ENCODE measurements around the gene ATG7.
"Not testable (repeated sequence)": the region's sequence is repeated elsewhere in the genome, so short reads cannot be mapped to it uniquely, and the experiment has no call there.

The ATG7 gene

DNA sequence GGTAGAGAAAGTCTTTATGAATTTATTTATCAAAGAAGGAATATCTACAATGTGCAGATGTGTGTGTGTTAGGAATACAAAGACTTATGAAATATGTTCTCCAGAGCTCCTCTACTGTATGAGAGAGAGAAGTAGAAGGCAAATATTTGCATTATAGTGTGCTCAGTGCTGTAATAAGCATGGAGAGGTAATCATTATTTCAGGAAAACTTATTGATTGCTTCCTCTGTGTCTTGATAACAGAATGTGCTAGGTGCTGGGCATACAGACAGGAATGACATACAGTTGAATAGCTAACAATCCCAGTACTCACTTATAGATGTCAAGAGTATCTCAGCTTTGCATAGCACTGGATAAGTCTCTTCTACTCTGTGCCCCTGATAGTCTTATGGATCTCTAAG lies 30.2 kb downstream of the ATG7 start:
- no peak for DNase-seq

DNA sequence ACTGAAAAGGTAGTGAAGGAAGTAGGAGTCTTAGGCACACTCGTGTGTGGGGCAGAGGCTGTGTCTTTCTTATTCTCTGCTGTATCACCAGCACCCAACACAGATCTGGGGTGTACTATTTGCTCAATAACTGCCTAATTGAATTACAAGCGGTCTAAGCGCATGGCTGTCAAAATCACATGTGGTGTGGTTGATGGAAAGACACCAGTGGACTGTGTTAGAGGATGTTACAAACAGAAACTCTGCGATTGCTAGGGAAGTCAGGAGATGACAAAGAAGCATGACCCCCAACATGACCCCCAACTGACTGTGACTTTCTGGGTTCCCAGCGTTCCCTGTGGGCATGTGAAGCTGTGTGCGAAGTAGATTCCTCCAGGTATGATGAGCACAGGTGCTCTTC lies 32.0 kb downstream of the ATG7 start:
- no peak for DNase-seq

DNA sequence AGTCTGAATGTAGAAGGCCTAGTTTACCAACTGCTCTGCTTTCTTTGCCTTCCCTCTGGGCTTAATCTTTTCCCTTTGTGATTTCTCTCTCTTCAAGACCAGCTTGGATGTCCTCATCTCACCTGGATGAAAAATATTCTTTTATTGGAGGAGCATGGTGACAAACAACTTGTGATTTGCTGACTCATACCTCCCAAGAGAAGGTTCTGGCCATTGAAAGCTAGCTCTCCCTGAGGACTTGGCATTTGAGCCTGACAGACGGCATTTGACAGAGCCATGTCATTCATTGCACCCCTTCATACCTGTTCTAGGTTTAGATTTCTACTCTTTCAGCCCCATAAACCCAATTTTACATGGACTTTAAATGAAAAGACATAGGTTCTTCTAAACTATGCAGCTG lies 33.3 kb downstream of the ATG7 start:
- no peak for DNase-seq

DNA sequence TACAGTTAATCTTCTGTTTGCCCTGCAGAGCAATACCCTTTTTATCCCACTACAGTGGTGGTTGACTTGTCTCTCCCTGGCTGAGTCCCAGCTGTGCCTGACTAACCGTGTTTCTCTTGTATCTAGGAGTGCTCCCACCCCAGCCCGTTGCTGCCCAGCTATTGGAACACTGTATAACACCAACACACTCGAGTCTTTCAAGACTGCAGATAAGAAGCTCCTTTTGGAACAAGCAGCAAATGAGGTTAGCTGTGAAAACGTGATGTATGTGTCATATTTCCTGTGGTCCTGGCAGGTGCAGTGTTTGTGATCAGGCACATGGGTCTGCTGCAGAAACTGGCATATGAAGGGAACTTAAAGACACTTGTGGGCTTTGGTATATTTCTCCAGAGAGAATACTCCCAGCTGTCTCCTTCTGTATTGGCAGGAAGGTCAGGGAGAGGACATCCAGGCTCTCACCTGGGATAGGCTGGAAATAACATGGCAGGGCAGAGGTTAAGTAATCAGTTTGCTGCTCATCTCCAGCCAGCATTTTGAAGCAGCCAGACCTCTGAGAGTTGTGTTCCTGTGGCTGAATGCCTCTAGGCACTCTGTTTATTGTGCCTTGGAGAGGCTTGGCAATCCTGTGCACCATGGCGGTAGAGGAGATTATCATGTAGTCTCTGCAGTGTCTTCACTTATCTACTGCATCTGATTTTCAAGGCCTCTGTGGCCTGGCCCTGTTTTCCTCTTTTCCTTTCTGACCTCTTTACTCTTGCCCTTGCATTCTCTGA lies 34.8 kb downstream of the ATG7 start:
- DNase-seq, result peak; percentile 38

DNA sequence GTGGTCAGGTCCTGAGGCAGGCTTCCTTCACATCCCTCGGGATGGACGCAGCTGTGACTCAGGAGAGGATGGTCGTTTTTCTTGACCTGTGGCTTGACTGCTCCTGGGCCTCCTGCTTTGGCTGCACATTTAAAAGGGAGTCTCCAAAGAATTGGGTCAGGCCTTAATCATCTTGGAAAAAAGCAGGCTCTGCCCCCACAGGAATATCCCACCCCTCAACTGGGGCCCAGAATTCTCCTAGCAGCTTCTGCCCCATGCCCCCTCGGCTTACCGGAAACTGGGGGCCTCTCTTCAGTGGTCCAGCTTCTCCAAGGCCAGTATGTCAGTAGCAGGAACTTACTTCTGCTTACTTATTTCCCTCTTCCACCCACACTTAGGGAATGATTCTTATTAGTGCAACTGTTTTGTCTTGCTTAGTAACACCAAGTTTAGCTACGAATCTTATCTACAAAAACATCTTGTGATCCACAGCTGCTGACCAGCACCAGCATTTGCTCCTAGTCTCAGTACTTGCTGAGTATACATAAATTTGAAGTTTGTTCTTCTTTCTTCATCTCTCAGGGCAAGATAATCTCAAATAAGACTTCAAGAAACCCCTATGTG lies 35.7 kb downstream of the ATG7 start:
- no peak for DNase-seq

DNA sequence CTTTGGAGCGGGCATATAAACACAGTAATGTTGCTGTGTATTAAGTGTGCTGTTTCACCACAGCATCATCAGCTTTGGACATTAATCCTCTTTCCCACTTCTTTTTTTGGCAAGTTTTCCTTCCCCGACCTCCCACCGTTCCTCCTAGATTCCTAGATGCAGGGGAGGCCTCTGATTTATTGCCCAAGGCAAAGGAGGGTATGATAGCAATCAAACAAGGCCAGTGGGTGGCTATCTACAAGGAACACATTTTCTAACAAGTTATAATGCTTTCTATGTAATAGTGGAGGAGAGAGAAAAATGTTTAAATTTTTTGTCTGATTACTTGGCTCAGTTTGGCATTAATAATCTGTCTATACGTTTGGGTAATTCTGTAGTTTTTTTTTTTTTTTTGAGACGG lies 38.1 kb downstream of the ATG7 start:
- DNase-seq, result no peak

DNA sequence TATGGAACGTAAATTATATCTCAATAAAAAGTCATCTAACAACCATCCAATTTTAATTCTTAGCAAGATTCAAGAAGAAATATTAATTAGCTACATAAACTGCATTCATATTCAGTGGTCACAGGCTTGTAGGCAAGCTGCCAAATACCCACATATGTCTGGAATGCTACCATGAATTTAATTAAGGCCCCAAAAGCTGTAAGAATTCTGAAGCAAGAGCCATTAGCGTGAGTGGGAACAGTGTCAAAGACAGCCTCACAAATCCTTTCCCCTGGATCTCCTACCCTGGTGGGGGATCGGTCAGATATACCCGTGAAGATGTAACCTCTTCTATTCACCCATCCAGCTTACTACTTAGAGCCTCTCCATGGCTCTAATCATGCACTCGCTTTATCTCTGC lies 40.0 kb downstream of the ATG7 start:
- DNase-seq, result no peak

DNA sequence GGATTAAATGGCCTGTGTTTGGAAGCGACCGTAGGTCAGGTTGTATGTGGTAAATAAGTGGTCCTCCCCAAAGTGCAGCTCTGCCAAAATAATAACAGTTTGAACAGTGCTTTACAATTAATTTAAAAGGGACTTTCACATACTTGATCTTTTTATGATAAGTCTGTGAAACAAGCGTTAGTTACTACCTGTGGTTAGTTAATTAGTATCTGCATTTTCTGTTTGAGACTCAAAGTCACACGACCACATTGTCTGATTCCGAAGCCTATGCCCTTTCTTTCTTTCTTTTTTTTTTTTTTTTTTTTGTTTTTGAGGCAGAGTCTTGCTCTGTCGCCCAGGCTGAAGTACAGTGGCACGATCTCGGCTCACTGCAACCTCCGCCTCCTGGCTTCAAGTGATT lies 45.1 kb downstream of the ATG7 start:
- DNase-seq, result no peak

DNA sequence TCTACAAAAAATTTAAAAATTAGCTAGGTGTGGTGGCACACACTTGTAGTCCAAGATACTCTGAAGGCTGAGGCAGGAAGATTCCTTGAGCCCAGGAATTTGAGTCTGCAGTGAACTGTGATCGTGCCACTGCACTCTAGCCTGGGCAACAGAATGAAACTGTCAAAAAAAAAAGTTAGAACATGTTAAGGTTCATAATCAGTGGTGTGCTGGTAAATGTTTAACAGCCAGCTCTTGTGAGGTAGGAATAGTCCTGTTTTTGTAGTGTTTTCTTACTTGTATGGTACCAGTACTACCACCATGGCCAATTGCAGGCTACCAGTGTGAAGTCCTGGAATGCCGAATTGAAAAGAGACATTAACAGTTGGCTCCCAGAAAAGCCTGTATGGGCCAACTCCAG lies 50.7 kb downstream of the ATG7 start:
- no peak for DNase-seq

DNA sequence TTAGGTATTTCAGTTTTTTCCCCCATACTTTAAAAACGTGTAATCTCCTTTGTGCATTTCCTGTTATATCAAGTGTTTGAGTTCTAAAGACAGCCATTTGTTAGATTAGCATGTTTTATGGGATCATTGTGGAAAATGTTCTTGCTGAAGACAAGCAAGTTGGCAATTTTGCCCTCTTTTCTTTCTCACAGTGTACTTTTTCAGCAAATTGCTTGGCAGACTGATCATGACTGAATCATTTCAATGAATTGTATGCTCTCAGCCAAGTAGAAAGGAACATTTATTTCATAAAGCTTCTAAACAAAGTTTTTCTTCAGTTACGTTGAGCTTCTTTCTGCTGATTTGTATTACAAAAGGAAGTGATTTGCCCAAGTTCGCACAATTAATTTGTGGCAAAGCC lies 51.6 kb downstream of the ATG7 start:
- DNase-seq, result no peak

DNA sequence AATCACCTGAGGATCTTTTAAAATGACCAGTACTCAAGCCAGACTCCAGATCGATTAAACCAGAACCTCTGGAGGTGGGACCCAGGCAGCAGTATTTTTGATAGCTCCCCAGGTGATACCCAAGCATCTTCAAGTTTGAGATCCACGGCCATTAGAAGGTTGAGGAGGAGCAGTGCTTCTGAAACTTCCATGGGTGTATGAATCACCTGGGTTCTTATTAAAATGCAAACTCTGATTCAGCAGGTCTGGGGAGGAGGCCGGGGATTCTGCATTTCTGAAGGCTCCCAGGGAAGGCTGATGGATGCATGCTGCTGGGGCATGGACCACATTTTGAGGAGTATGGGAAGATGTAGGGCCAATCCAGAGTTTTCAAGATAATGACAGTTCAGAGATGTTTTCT lies 55.4 kb downstream of the ATG7 start:
- peak; percentile 3 for DNase-seq

DNA sequence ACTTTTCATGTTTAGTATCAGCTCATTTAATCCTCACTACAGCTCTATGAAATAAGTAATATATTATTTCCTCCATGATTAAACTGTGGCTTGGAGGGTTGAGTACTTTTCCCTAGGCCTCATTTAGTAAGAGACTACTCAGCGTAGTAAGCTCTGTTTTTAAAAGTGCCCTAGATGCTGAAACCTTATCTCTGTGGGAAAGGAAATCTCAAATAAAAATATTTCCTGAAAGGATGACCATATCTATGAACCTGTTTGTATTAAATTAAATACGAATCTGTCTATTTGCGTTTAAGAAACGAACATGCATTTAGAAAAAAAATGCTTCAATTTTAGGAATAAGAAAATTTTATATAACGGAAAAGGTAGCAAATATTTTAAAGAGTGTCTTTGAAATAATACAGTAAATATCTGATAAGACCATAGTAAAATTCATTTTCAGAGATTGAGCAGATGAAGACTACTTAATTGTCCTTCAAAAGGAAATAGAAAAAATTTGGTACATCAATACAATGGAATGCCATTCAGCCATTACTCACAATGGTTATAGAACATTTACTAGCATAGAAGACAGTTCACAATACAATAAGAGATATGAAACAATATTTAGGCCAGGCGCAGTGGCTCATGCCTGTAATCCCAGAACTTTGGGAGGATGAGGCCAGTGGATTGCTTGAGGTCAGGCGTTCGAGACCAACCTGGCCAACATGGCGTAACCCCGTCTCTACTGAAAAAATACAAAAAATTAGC lies 56.2 kb downstream of the ATG7 start:
- no peak for DNase-seq

DNA sequence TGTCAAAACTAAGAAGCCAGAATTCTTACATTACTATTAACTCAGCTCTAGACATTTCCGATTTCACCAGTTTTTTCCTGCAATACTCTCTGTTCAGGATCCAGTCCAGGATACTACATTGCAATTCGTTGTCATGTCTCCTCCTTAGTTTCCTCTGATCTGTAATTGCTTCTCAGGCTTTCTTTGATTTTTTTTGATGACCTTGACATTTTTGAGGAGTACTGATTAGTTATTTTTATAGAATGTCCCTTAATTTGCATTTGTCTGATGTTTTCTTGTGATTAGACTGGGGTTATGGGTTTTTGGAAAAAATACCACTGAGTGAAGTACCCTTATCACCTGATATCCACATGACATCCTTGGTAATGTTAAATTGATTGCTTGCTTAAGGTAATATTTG lies 57.6 kb downstream of the ATG7 start:
- DNase-seq, result no peak

DNA sequence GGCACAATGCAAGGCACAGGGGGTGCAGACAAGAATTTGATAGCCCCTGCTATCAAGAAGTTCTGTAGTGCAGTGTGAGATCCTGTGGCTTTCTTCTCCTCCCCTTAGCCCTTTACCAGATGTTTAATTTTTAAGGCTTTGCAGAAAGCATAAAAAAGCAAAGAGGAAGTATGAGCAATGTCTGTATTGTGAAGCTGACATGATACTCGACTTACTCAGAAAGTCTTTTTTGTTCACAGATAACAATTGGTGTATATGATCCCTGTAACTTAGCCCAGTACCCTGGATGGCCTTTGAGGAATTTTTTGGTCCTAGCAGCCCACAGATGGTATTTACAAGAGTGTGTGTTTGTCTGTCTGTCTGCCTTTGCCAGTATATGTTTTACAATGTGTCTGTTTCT lies 58.9 kb downstream of the ATG7 start:
- DNase-seq, result no peak

DNA sequence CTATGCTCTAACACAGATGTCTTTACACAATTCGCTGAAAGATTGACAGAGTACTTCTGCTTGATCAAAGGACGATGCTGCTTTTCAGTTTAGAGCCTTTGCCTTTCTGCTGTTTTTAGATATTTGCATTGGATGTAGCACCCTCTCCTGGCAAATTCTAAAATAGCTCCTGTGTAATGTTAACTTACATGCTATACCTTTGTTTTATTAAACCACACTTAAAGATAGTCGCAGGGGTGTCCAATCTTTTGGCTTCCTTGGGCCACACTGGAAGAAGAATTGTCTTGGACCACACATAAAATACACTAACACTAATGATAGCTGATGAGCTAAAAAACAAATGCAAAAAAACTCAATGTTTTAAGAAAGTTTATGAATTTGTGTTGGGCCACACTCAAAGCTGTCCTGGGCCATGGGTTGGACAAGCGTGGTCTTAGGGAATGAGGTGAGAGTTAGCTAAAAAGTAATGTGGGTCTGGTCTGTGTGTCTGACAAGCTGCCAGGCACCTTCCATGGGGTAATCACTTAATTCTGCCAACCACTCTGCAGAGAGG lies 62.9 kb downstream of the ATG7 start:
- no peak for DNase-seq

DNA sequence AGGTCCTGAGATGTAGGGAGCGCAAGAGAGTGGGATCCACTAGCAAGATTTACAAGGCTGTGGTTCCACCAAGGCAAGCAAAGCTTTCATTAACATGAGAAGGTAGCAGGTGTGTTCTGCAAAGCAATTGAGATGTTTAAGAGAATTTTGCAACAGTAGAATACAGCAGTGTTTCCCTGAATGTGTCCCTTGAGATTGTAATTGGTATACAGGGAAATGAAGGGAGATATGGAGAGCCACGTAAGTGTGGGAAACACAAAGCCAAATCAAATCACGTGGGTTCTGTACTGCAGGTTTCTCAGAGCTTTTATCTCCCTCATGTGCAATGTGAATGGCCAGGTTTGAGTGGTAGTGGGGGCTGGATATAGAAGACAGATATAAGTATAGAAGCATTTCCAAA lies 67.3 kb downstream of the ATG7 start:
- no peak for DNase-seq

DNA sequence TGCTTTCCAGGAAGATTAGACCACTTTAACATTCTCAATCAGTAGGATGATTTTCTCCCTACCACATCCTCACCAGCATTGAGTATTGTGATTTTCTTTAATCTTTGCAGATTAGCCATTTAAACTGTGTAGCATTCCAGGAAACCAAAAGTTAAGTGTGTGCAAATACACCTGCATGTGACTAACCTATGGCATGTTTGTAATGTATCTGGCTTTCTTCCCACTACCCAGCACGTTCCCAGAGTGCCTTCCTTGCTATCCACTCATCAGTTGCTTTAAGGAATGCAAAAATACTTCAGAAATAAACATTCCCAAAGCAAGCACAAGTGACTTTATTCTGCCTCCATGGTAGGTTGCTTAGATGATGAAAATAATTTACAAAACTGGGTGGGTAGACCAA lies 74.2 kb downstream of the ATG7 start:
- DNase-seq, result no peak

DNA sequence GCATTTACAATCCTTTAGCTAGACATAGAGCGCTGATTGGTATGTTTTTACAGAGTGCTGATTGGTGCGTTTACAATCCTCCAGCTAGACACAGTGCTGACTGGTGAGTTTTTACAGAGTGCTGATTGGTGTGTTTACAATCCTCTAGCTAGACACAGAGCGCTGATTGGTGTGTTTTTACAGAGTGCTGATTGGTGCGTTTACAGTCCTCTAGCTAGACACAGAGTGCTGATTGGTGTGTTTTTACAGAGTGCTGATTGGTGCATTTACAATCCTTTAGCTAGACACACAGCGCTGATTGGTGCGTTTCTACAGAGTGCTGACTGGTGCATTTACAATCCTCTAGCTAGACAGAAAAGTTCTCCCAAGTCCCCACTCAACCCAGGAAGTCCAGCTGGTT lies 76.7 kb downstream of the ATG7 start:
- not testable (repeated sequence) for DNase-seq

DNA sequence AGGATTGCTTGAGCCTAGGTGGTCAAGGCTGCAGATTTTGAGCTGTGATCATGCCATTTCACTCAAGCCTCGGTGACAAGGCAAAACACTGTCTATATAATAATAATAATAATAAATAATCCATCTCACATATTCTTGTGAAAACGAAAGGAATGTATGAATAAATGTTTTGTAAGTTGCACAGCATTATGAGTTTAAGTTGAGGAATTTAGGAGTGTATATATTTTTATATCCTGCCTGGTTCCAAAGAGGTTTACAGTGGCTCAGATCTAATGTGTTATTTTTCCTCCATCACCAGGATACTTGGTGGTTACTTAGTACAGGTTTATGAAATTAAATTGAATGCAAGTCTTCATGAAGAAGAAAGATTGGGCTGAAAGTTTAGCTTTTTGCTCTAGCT lies 77.2 kb downstream of the ATG7 start:
- DNase-seq, result no peak

DNA sequence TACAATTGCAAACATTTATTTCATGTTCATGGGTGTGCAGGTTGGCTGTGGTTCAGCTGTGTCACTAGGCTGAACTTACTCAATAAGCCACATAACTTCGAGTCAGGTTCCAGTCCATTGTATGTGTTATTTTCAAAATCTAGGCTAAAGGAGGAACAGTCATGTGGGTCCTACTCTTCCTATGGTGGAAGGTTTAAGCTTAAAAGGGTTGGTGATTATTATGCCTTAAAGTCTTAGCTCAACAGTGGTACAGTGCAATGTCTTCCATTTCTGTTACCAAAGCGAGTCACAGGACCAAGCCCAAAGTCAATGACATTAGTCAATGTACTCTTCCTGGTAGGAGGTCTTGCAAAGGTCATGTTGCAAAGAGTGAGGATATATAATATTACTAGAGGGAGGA lies 78.2 kb downstream of the ATG7 start:
- DNase-seq, result no peak

DNA sequence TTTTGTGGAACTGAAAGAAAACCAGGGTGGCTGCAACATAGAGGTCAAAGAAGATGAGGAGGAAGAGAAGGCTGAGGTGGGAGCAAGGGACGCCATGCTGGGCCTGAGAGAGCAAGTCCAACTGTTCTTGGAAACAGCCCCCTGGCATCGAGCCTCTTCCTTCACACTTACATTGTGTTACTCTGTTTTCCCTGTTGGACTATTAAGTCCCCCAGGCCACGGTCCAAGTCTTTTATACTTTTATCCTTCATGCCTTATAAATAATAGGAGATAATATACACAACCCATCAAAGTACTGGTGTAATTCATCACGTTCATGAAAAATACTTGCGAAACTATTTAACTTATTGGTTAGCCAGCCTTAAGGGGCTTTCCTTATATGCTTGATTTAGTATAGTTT lies 79.3 kb downstream of the ATG7 start:
- DNase-seq, result no peak

DNA sequence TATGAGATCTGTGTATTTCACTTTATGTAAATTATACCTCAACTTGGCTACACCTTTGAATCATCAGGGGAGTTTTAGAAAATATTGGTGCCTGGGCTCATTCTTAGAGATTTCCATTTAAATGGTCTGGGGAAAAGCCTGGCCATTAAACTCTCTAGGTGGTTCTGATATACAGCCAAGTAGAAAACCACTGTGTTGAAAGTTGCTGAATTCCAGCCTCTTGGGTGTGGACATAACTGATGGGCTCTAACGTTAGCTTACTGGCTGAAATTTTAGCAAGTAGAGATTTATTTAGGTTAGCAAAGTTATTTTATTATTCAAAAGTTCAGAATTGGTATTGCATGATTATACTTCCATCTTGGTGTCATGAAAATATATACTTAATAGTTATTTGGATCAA lies 84.1 kb downstream of the ATG7 start:
- no peak for DNase-seq

DNA sequence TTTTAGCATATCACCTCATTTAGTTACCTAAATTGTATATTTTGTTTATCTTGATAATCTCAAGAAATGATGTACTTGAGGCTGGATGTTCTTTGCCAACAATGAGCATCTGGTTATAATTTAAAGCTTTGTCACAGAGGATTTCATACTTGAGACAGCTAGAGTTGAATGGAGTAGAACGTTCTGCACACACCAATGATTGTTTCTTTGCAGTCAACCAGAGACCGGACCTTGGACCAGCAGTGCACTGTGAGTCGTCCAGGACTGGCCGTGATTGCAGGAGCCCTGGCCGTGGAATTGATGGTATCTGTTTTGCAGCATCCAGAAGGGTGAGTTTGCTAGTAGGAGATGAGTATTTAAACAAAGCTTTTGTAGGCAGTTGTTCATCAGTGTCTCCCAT lies 90.4 kb downstream of the ATG7 start:
- no peak for DNase-seq

DNA sequence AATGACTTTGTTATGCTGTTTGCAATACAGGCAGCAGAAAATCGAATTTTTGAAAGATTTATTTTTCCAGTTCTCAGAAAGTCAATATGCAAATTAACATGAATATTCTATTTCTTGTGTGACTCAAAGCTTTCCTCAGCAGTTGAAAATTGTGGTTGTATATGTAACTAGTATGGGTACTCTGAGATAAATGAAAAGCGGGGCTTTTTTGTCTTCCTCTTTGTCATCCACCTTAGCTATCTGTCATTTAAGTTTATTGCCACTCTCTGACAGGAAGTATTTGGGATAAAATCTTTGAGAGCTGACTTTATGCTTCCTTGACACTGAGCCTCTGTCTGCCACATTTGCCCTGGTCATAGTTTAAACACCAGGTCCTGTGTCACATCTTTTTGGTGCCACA lies 91.5 kb downstream of the ATG7 start:
- DNase-seq, result no peak

All from stimulated activated CD4-positive, alpha-beta T cell treated with anti-CD3 and anti-CD28 coated beads, Interleukin-1b, Interleukin-23, amount 100 ng/mL, for 48 hours (primary cell).